ENCODE data around the gene KNCN. TPM values are rescaled to one million over a fixed set of nuclear protein-coding genes. Genes with fewer than 3 reads are reported as not detected.

The KNCN gene
- total RNA-seq, 5 donors from 2014 or later (not counting 1 experiment from before 2014, with no cell fraction given): 0.14 TPM; not detected in 4

GRCh38 chr1:46528297-46528955, 23.0 kb downstream of the KNCN start:
- CTCF ChIA-PET: interaction anchor here (0.7 to 2.5 kb wide), 7 partner anchors 48 to 197 kb away, joined by 3 to 9 read pairs (median 3); no protein-coding TSS in a partner anchor
- H3K36me3 ChIP-seq (ENCODE audit: control insufficient read depth in 2 of 2, extremely low read depth in 1 of 2, insufficient read depth in 1 of 2, low read length in 1 of 2): no peaks in the 10 kb centered on the region
- Mint-ChIP-seq H3K36me3 (no peaks in the 10 kb centered on the region), H3K4me3 (no peak overlapping the region), H3K4me1 (peaks cover 0 to 16% (median 0%) of the 10 kb centered on the region in 3 donors), H3K9me3 (no peaks in the 10 kb centered on the region), H3K27ac (no peak overlapping the region), H3K27me3 (peaks cover 33 to 44% of the 10 kb centered on the region in 2 donors)
- H3K4me3 ChIP-seq (ENCODE audit: control insufficient read depth in 1 of 2, extremely low read depth in 1 of 2, low read length in 1 of 2): no peak overlapping the region
- no peak for ATAC-seq (replicated peaks in 1 of 4)
- no peak for DNase-seq
- no peaks in the 10 kb centered on the region for H3K9me3 ChIP-seq
- no peak overlapping the region for H3K27ac ChIP-seq (ENCODE audit: low read length)
- whole genome bisulfite sequencing (ENCODE audit: insufficient coverage): 57% methylated on average over 9 of the region's 11 CpGs
- peaks cover 0 to 8% of the 10 kb centered on the region in 2 experiments for H3K4me1 ChIP-seq (ENCODE audit: control insufficient read depth in 1 of 2, extremely low read depth in 1 of 2, insufficient read depth in 2 of 2, low read length in 2 of 2)
- POLR2A ChIA-PET: no interaction called here
- H3K27me3 ChIP-seq (replicated peaks in 1 of 2; ENCODE audit: control insufficient read depth in 2 of 2, extremely low read depth in 1 of 2, insufficient read depth in 2 of 2, low read length in 1 of 2): peaks cover 8 to 63% of the 10 kb centered on the region in 2 experiments

GRCh38 chr1:46527474-46528296, 23.8 kb downstream of the KNCN start:
- Mint-ChIP-seq H3K36me3 (no peaks in the 10 kb centered on the region), H3K9me3 (no peaks in the 10 kb centered on the region), H3K27me3 (peaks cover 33 to 44% of the 10 kb centered on the region in 2 donors), H3K4me1 (peaks cover 0 to 16% (median 0%) of the 10 kb centered on the region in 3 donors), H3K27ac (no peak overlapping the region), H3K4me3 (no peak overlapping the region)
- ChIA-PET CTCF (interaction anchor here (0.6 to 2.5 kb wide), 6 partner anchors 75 to 148 kb away, joined by 3 to 9 read pairs (median 3); no protein-coding TSS in a partner anchor), POLR2A (no interaction called here)
- Histone ChIP-seq H3K27ac (ENCODE audit: low read length) (no peak overlapping the region), H3K9me3 (no peaks in the 10 kb centered on the region), H3K4me1 (ENCODE audit: control insufficient read depth in 1 of 2, extremely low read depth in 1 of 2, insufficient read depth in 2 of 2, low read length in 2 of 2) (peaks cover 0 to 6% of the 10 kb centered on the region in 2 experiments), H3K4me3 (ENCODE audit: control insufficient read depth in 1 of 2, extremely low read depth in 1 of 2, low read length in 1 of 2) (no peak overlapping the region), H3K36me3 (ENCODE audit: control insufficient read depth in 2 of 2, extremely low read depth in 1 of 2, insufficient read depth in 1 of 2, low read length in 1 of 2) (no peaks in the 10 kb centered on the region), H3K27me3 (replicated peaks in 1 of 2; ENCODE audit: control insufficient read depth in 2 of 2, extremely low read depth in 1 of 2, insufficient read depth in 2 of 2, low read length in 1 of 2) (peaks cover 10 to 69% of the 10 kb centered on the region in 2 experiments)
- 73% methylated on average over 1 of the region's 3 CpGs for WGBS (ENCODE audit: insufficient coverage)
- peak; percentile 51 to 64 (median 56) for ATAC-seq (replicated peaks in 1 of 4)
- peak in 34 of 35 experiments; percentile 22 to 78 (median 58) for DNase-seq

DNA sequence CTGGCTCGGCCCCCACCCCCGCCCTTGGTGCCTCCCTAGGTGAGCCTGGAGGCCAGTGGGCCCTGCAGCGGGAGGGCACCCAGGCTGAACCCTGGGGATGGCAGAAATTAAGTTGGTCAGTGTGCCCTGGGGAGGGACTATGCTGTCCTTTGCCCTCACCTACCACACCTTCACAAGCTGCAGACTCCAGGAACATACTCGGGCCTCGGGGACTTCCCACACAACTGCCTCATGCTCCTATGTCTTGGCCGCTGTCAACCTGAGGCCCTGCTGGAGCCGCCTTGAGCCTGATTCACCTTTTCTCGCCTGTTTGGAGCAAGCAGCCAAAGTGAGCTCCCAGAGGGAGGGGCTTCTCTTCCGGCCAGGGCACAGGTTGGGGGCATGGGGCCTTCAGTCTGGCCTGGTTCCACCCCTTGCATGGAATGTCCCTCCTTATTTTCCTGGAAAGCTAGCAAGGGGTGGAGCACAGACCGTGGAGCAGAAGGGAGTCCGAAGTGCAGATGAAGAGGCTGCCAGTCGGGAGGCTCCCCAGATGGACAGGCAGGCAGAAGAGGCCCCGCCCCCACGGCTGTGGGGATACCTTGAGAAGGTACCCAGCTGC, 24.7 kb downstream of the KNCN start:
- 52% methylated on average over 10 of the region's 14 CpGs for WGBS (ENCODE audit: insufficient coverage)
- H3K27me3 Mint-ChIP-seq: peaks cover 33 to 44% of the 10 kb centered on the region in 2 donors
- no peak overlapping the region for H3K4me3 ChIP-seq (ENCODE audit: control insufficient read depth in 1 of 2, extremely low read depth in 1 of 2, low read length in 1 of 2)
- H3K36me3 Mint-ChIP-seq: no peaks in the 10 kb centered on the region
- H3K27ac ChIP-seq (ENCODE audit: low read length): no peak overlapping the region
- H3K27ac Mint-ChIP-seq: no peak overlapping the region
- H3K4me1 ChIP-seq (ENCODE audit: control insufficient read depth in 1 of 2, extremely low read depth in 1 of 2, insufficient read depth in 2 of 2, low read length in 2 of 2): peaks cover 0 to 5% of the 10 kb centered on the region in 2 experiments
- no peak for DNase-seq
- no peaks in the 10 kb centered on the region for H3K9me3 ChIP-seq
- H3K4me1 Mint-ChIP-seq: peaks cover 0 to 21% (median 3%) of the 10 kb centered on the region in 3 donors
- POLR2A ChIA-PET: no interaction called here
- no peaks in the 10 kb centered on the region for H3K36me3 ChIP-seq (ENCODE audit: control insufficient read depth in 2 of 2, extremely low read depth in 1 of 2, insufficient read depth in 1 of 2, low read length in 1 of 2)
- H3K9me3 Mint-ChIP-seq: no peaks in the 10 kb centered on the region
- CTCF ChIA-PET: interaction anchor here (0.6 to 2.5 kb wide), 8 partner anchors 13 to 192 kb away, joined by 3 to 9 read pairs (median 3); partner anchors contain the start of gene EFCAB14 (in 1 of the 2)
- ATAC-seq (replicated peaks in 1 of 4): no peak
- no peak overlapping the region for H3K4me3 Mint-ChIP-seq
- peaks cover 11 to 70% of the 10 kb centered on the region in 2 experiments for H3K27me3 ChIP-seq (replicated peaks in 1 of 2; ENCODE audit: control insufficient read depth in 2 of 2, extremely low read depth in 1 of 2, insufficient read depth in 2 of 2, low read length in 1 of 2)

GRCh38 chr1:46526013-46526690, 25.3 kb downstream of the KNCN start:
- Histone ChIP-seq H3K27me3 (replicated peaks in 1 of 2; ENCODE audit: control insufficient read depth in 2 of 2, extremely low read depth in 1 of 2, insufficient read depth in 2 of 2, low read length in 1 of 2) (peaks cover 9 to 70% of the 10 kb centered on the region in 2 experiments), H3K36me3 (ENCODE audit: control insufficient read depth in 2 of 2, extremely low read depth in 1 of 2, insufficient read depth in 1 of 2, low read length in 1 of 2) (no peaks in the 10 kb centered on the region), H3K9me3 (no peaks in the 10 kb centered on the region), H3K27ac (ENCODE audit: low read length) (no peak overlapping the region), H3K4me3 (ENCODE audit: control insufficient read depth in 1 of 2, extremely low read depth in 1 of 2, low read length in 1 of 2) (no peak overlapping the region), H3K4me1 (ENCODE audit: control insufficient read depth in 1 of 2, extremely low read depth in 1 of 2, insufficient read depth in 2 of 2, low read length in 2 of 2) (peaks cover 0 to 5% of the 10 kb centered on the region in 2 experiments)
- no peak overlapping the region for H3K4me3 Mint-ChIP-seq
- ChIA-PET CTCF (interaction anchor here (0.5 to 2.5 kb wide), 6 partner anchors 12 to 199 kb away, joined by 3 to 8 read pairs (median 3); partner anchors contain the start of gene EFCAB14 (in 1 of the 2)), POLR2A (interaction anchor here in 1 of 2 donors (0.7 kb wide), 1 partner anchor 199 kb away, joined by 4 read pairs; no protein-coding TSS in a partner anchor)
- peaks cover 0 to 21% (median 3%) of the 10 kb centered on the region in 3 donors for H3K4me1 Mint-ChIP-seq
- no peak overlapping the region for H3K27ac Mint-ChIP-seq
- no peaks in the 10 kb centered on the region for H3K9me3 Mint-ChIP-seq
- ATAC-seq (replicated peaks in 1 of 4) (no peak), DNase-seq (no peak)
- 53% methylated on average over 10 of the region's 17 CpGs for WGBS (ENCODE audit: insufficient coverage)
- peaks cover 30 to 46% of the 10 kb centered on the region in 2 donors for H3K27me3 Mint-ChIP-seq
- H3K36me3 Mint-ChIP-seq: no peaks in the 10 kb centered on the region

GRCh38 chr1:46525253-46525983, 26.0 kb downstream of the KNCN start:
- Histone ChIP-seq H3K4me1 (ENCODE audit: control insufficient read depth in 1 of 2, extremely low read depth in 1 of 2, insufficient read depth in 2 of 2, low read length in 2 of 2) (peaks cover 0 to 5% of the 10 kb centered on the region in 2 experiments), H3K36me3 (ENCODE audit: control insufficient read depth in 2 of 2, extremely low read depth in 1 of 2, insufficient read depth in 1 of 2, low read length in 1 of 2) (no peaks in the 10 kb centered on the region), H3K9me3 (no peaks in the 10 kb centered on the region), H3K27ac (ENCODE audit: low read length) (no peak overlapping the region), H3K27me3 (replicated peaks in 1 of 2; ENCODE audit: control insufficient read depth in 2 of 2, extremely low read depth in 1 of 2, insufficient read depth in 2 of 2, low read length in 1 of 2) (peaks cover 9 to 69% of the 10 kb centered on the region in 2 experiments), H3K4me3 (ENCODE audit: control insufficient read depth in 1 of 2, extremely low read depth in 1 of 2, low read length in 1 of 2) (no peak overlapping the region)
- Mint-ChIP-seq H3K27ac (no peak overlapping the region), H3K27me3 (peaks cover 34 to 48% of the 10 kb centered on the region in 2 donors), H3K9me3 (no peaks in the 10 kb centered on the region), H3K4me1 (peaks cover 0 to 21% (median 3%) of the 10 kb centered on the region in 3 donors), H3K4me3 (no peak overlapping the region), H3K36me3 (no peaks in the 10 kb centered on the region)
- ChIA-PET CTCF (interaction anchor here (0.5 to 2.5 kb wide), 4 partner anchors 12 to 200 kb away, joined by 3 to 8 read pairs (median 3); no protein-coding TSS in a partner anchor), POLR2A (interaction anchor here in 1 of 2 donors (0.7 kb wide), 1 partner anchor 199 kb away, joined by 4 read pairs; no protein-coding TSS in a partner anchor)
- 42% methylated on average over 8 of the region's 13 CpGs for WGBS (ENCODE audit: insufficient coverage)
- no peak for ATAC-seq (replicated peaks in 1 of 4)
- no peak for DNase-seq

All from T-cell (primary cell).